Stimulated activated CD8-positive, alpha-beta memory T cell treated with anti-CD3 and anti-CD28 coated beads, Interleukin-15, amount 100 ng/mL, for 4 hours (primary cell): ENCODE data around the gene IGFL4.

Source experiments
- DNase-seq, 2 donors: peaks; one replicate each; pipeline ENCODE4 v3.0.0-alpha.2; 2020; ENCODE audit warnings: low read depth in 2 of 2

Gene IGFL4

GRCh38 chr19:45994456-45994997, 46.3 kb downstream of the IGFL4 start:
- no peak for DNase-seq

GRCh38 chr19:45990113-45990728, 50.6 kb downstream of the IGFL4 start:
- DNase-seq = no peak
